Sigmoid colon (tissue), 4 donors: ENCODE data around the gene RHOB.

ENCODE experiments used
- EP300 ChIP-seq, 4 donors: sonication (generic); formaldehyde crosslinking; IDR thresholded peaks; one replicate each; pipeline ENCODE4 v1.6.1; 2017; ENCODE audit warnings: antibody characterized with exemption in 4 of 4
- POLR2A ChIP-seq, 2 donors: fragments of 450-650 bp; IDR thresholded peaks; one replicate each; pipeline ENCODE4 v1.6.1; 2016; ENCODE audit warnings: antibody characterized with exemption in 2 of 2, mild to moderate bottlenecking in 2 of 2, moderate library complexity in 2 of 2
- POLR2AphosphoS5 ChIP-seq, 4 donors: sonication (generic); formaldehyde crosslinking; IDR thresholded peaks; one replicate each; pipeline ENCODE4 v1.6.1; 2017; ENCODE audit warnings: antibody characterized with exemption in 4 of 4
- TF ChIP-seq, protein P1 (sequence below), 4 experiments: fragments of 450-650 bp in 3 of 4; fragments of 200-600 bp in 1 of 4; IDR thresholded peaks; one replicate each; pipeline ENCODE4 v1.5.1; 2016 to 2019; ENCODE audit warnings: antibody characterized with exemption in 4 of 4, mild to moderate bottlenecking in 3 of 4, moderate library complexity in 2 of 4

DNA sequence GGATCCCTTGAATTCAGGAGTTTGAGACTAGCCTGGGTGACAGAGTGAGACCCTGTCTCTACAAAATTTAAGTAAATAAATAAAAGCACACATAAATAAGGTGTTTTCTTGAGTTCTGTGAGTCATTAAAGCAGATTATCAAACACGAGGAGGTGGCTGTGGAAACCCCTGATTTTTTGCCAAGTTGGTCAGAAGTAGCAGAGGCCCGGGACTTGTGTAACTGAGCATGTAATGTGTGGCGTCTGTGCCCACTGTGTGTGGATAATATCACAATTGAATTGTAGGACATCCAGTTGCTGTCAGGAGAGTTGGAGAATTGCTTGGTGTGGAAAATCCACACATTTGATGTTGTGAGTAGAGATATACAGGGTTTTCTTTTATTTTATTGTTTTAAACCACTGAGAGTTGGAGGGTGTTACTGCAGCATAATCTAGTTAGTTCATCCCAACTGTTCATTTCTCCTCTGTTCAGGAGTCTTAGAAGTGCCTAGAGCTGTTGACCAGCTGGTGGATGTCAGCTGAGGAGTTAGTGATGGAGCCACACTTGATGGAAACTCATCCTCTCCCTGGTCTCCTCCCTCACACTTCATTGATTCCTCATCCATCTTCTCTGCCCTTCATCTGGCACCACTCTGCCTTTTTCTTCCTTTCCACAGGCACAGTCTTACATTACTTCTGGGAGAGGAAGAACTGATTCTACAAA is 45.9 kb upstream of the RHOB start:
- TF ChIP-seq POLR2A (IDR thresholded peaks at IDR 0.05), result no peak
- TF ChIP-seq, protein P1, sequence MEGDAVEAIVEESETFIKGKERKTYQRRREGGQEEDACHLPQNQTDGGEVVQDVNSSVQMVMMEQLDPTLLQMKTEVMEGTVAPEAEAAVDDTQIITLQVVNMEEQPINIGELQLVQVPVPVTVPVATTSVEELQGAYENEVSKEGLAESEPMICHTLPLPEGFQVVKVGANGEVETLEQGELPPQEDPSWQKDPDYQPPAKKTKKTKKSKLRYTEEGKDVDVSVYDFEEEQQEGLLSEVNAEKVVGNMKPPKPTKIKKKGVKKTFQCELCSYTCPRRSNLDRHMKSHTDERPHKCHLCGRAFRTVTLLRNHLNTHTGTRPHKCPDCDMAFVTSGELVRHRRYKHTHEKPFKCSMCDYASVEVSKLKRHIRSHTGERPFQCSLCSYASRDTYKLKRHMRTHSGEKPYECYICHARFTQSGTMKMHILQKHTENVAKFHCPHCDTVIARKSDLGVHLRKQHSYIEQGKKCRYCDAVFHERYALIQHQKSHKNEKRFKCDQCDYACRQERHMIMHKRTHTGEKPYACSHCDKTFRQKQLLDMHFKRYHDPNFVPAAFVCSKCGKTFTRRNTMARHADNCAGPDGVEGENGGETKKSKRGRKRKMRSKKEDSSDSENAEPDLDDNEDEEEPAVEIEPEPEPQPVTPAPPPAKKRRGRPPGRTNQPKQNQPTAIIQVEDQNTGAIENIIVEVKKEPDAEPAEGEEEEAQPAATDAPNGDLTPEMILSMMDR (IDR thresholded peaks at IDR 0.05), result no peak
- TF ChIP-seq EP300 (IDR thresholded peaks at IDR 0.05), result no peak
- TF ChIP-seq POLR2AphosphoS5 (IDR thresholded peaks at IDR 0.05), result no peak
